WERI-Rb-1 (cell line): ENCODE measurements around the gene TMEM178A.

Experiments used
- DNase-seq: peaks from one replicate; pipeline ENCODE4 v3.0.0-alpha.2; 2020
- H3K27ac ChIP-seq: fragments of 250-450 bp; sonication (Bioruptor Pico); 2 replicates; pipeline ENCODE4 v1.5.1; 2020; ENCODE audit warnings: mild to moderate bottlenecking, moderate library complexity
- H3K27me3 ChIP-seq: fragments of 250-450 bp; sonication (Bioruptor Pico); 2 replicates; pipeline ENCODE4 v1.5.1; 2021; ENCODE audit warnings: mild to moderate bottlenecking, low read depth, moderate library complexity; ENCODE audit not compliant: insufficient read depth, severe bottlenecking
- H3K36me3 ChIP-seq: fragments of 250-450 bp; sonication (Bioruptor Pico); 2 replicates; pipeline ENCODE4 v1.5.1; 2020; ENCODE audit warnings: mild to moderate bottlenecking, moderate library complexity
- H3K4me3 ChIP-seq: 2 replicates; pipeline ENCODE4 v1.5.1; 2011; ENCODE audit warnings: low read depth, mild to moderate bottlenecking, control low read depth, low read length
- H3K9me3 ChIP-seq: fragments of 250-450 bp; sonication (Bioruptor Pico); 2 replicates; pipeline ENCODE4 v1.5.1; 2021; ENCODE audit warnings: mild to moderate bottlenecking, moderate library complexity; ENCODE audit not compliant: severe bottlenecking
- CTCF ChIP-seq: IDR thresholded peaks from 2 replicates; pipeline ENCODE4 v1.5.1; 2011; ENCODE audit warnings: low read depth, mild to moderate bottlenecking, control low read depth, inconsistent platforms, low read length

Gene TMEM178A

GRCh38 chr2:39659765-39660611, 5.7 kb upstream of the TMEM178A start:
- Histone ChIP-seq H3K27ac (no peak overlapping the region), H3K9me3 (no peaks in the 10 kb centered on the region), H3K4me3 (no peak overlapping the region), H3K36me3 (no peaks in the 10 kb centered on the region), H3K27me3 (no peaks in the 10 kb centered on the region)
- DNase-seq: no peak
- no peak for TF ChIP-seq CTCF

GRCh38 chr2:39660612-39661236, 5.0 kb upstream of the TMEM178A start:
- no peaks in the 10 kb centered on the region for H3K9me3 ChIP-seq
- TF ChIP-seq CTCF: no peak
- no peaks in the 10 kb centered on the region for H3K27me3 ChIP-seq
- no peaks in the 10 kb centered on the region for H3K36me3 ChIP-seq
- H3K27ac ChIP-seq: no peak overlapping the region
- no peak overlapping the region for H3K4me3 ChIP-seq
- no peak for DNase-seq

GRCh38 chr2:39661826-39662225, 3.9 kb upstream of the TMEM178A start:
- no peak for DNase-seq
- no peak for TF ChIP-seq CTCF
- Histone ChIP-seq H3K27me3 (peaks cover 4% of the 10 kb centered on the region), H3K36me3 (no peaks in the 10 kb centered on the region), H3K9me3 (no peaks in the 10 kb centered on the region), H3K27ac (no peak overlapping the region), H3K4me3 (no peak overlapping the region)

- no peak overlapping the region for H3K4me3 ChIP-seq
- H3K27me3 ChIP-seq: peaks cover 10% of the 10 kb centered on the region
- no peaks in the 10 kb centered on the region for H3K9me3 ChIP-seq
- no peak overlapping the region for H3K27ac ChIP-seq
- no peak for TF ChIP-seq CTCF
- H3K36me3 ChIP-seq: no peaks in the 10 kb centered on the region
- no peak for DNase-seq
These were observed 2.4 kb upstream of the TMEM178A start for GRCh38 chr2:39663187-39663930.

GRCh38 chr2:39664232-39664887, 1.4 kb upstream of the TMEM178A start:
- H3K9me3 ChIP-seq: no peaks in the 10 kb centered on the region
- no peak for DNase-seq
- no peak for TF ChIP-seq CTCF
- H3K36me3 ChIP-seq: no peaks in the 10 kb centered on the region
- no peak overlapping the region for H3K27ac ChIP-seq
- no peak overlapping the region for H3K4me3 ChIP-seq
- H3K27me3 ChIP-seq: peaks cover 10% of the 10 kb centered on the region
